ENCODE results near the gene KMT2D.

DNA sequence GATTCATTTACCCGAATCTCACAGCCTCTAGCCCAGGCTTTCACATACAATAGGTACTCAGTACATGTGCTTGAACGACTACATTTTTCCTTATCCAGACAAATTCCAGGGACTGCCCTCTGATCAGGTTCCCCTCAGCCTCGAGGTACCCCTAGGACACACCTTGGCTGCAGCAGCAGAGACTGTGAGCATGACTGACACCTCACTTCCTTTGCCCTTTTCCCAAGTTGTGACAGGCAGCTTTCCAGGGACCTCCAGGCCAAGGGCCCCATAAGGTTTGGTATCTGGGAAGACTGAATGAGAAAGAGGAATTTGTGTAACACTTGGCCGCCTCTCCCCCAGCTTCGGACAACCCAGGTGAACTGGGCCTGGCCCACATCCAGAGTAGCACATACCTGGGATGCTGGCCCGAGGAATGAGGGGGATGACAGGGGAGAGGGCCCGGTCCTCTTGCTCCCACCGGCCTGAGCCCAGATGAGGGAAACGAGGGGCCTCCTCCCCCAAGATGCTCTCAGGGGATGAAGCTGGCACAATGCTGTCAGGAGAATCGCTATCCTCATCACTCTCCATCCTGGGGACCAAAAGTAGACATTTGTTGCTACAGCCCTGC is 31.8 kb downstream of the KMT2D start:
- TF ChIP-seq, protein P1, sequence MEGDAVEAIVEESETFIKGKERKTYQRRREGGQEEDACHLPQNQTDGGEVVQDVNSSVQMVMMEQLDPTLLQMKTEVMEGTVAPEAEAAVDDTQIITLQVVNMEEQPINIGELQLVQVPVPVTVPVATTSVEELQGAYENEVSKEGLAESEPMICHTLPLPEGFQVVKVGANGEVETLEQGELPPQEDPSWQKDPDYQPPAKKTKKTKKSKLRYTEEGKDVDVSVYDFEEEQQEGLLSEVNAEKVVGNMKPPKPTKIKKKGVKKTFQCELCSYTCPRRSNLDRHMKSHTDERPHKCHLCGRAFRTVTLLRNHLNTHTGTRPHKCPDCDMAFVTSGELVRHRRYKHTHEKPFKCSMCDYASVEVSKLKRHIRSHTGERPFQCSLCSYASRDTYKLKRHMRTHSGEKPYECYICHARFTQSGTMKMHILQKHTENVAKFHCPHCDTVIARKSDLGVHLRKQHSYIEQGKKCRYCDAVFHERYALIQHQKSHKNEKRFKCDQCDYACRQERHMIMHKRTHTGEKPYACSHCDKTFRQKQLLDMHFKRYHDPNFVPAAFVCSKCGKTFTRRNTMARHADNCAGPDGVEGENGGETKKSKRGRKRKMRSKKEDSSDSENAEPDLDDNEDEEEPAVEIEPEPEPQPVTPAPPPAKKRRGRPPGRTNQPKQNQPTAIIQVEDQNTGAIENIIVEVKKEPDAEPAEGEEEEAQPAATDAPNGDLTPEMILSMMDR (IDR thresholded peaks at IDR 0.05; ENCODE audit: insufficient read depth, low read length) = no peak
- TF ChIP-seq SPI1 (IDR thresholded peaks at IDR 0.05; ENCODE audit: borderline replicate concordance, low read depth) = no peak

All from HL-60 (cell line).